B cell (primary cell): ENCODE measurements around the gene RPL37A. TPM values are rescaled to one million over a fixed set of nuclear protein-coding genes. Genes with fewer than 3 reads are reported as not detected.
A peak's percentile ranks its signal among the peaks of the same experiment; 100 is the strongest.

ENCODE experiments used
- ATAC-seq: fragments of 200-7000 bp; cut with Tn5 transposase; one replicate; pipeline ENCODE4 v1.10.0; 2021; ENCODE audit warnings: low read depth, mild to moderate bottlenecking, moderate number of reproducible peaks, moderate library complexity
- CTCF ChIA-PET: fragments of 350-600 bp; sonication (Branson Sonifier 250); formaldehyde crosslinking; loops from one replicate; lab custom pipeline; 2021; ENCODE audit warnings: antibody characterized with exemption, inconsistent platforms; lab: Charles Lee
- POLR2A ChIA-PET: fragments of 350-600 bp; sonication (Branson Sonifier 250); formaldehyde crosslinking; loops from one replicate; lab custom pipeline; 2021; ENCODE audit warnings: antibody characterized with exemption; lab: Charles Lee
- DNase-seq: peaks from one replicate; pipeline ENCODE4 v3.0.0; 2013
- H2AFZ ChIP-seq: 2 replicates; pipeline ENCODE4 v1.6.1; 2012; ENCODE audit warnings: mild to moderate bottlenecking, low read depth, low read length; ENCODE audit not compliant: insufficient read depth, poor library complexity, severe bottlenecking
- H3K27ac ChIP-seq, 2 donors: 1 replicate in 1 of 2; 2 replicates in 1 of 2; pipeline ENCODE4 v1.5.1; 2012 to 2013; ENCODE audit warnings: low read length in 2 of 2, mild to moderate bottlenecking in 2 of 2, moderate library complexity in 1 of 2
- H3K27me3 ChIP-seq, 4 experiments: fragments of 200-600 bp in 1 of 4; sonication (generic) in 1 of 4; replicated peaks in 1 of 4; 1 replicate in 2 of 4; 2 replicates in 2 of 4; pipeline versions ENCODE4 v1.6.1 to v1.7.0; 2013 to 2016; ENCODE audit warnings: low read length in 3 of 4, mild to moderate bottlenecking in 2 of 4, mixed read lengths in 1 of 4, moderate library complexity in 1 of 4; ENCODE audit not compliant: insufficient read depth in 4 of 4, control insufficient read depth in 3 of 4; ENCODE audit errors: control extremely low read depth in 1 of 4
- H3K36me3 ChIP-seq, 2 experiments: replicated peaks in 1 of 2; 1 replicate in 1 of 2; 2 replicates in 1 of 2; pipeline versions ENCODE4 v1.6.1 to v1.7.1; 2013; ENCODE audit warnings: low read length in 1 of 2; ENCODE audit not compliant: insufficient read depth in 2 of 2, control insufficient read depth in 1 of 2; ENCODE audit errors: control extremely low read depth in 1 of 2, extremely low read depth in 1 of 2
- H3K4me1 ChIP-seq, 2 donors: fragments of 200-600 bp in 1 of 2; sonication (generic) in 1 of 2; 1 replicate in 1 of 2; 2 replicates in 1 of 2; pipeline versions ENCODE4 v1.5.1 to v1.6.1; 2013 to 2017; ENCODE audit warnings: low read length in 2 of 2; ENCODE audit not compliant: control insufficient read depth in 2 of 2, insufficient read depth in 2 of 2
- H3K4me2 ChIP-seq: replicated peaks from 2 replicates; pipeline ENCODE3; 2012; ENCODE audit warnings: mild to moderate bottlenecking, low read depth, low read length; ENCODE audit not compliant: poor library complexity, severe bottlenecking
- H3K4me3 ChIP-seq, 5 experiments: fragments of 200-600 bp in 1 of 5; sonication (generic) in 1 of 5; 1 replicate in 3 of 5; 2 replicates in 2 of 5; pipeline versions ENCODE4 v1.5.1 to v1.7.0; 2011 to 2016; ENCODE audit warnings: low read length in 4 of 5, mild to moderate bottlenecking in 4 of 5, low read depth in 2 of 5, control low read depth in 1 of 5, moderate library complexity in 1 of 5; ENCODE audit not compliant: insufficient read depth in 1 of 5; ENCODE audit errors: control extremely low read depth in 1 of 5, extremely low read depth in 1 of 5
- H3K79me2 ChIP-seq: fragments of 200-600 bp; sonication (generic); one replicate; pipeline ENCODE4 v1.6.0; 2016; ENCODE audit warnings: low read length; ENCODE audit not compliant: control insufficient read depth, insufficient read depth
- H3K9ac ChIP-seq: fragments of 200-600 bp; sonication (generic); 2 replicates; pipeline ENCODE4 v1.6.1; 2017; ENCODE audit warnings: mild to moderate bottlenecking, low read length, moderate library complexity
- H3K9me3 ChIP-seq, 3 donors: one replicate each; pipeline versions ENCODE4 v1.6.1 to v1.7.1; 2013; ENCODE audit warnings: low read length in 2 of 3; ENCODE audit not compliant: control insufficient read depth in 2 of 3, insufficient read depth in 1 of 3; ENCODE audit errors: control extremely low read depth in 1 of 3
- H4K20me1 ChIP-seq: 2 replicates; pipeline ENCODE4 v1.6.0; 2012; ENCODE audit warnings: mild to moderate bottlenecking, low read length; ENCODE audit not compliant: insufficient read depth, control insufficient read depth, poor library complexity, severe bottlenecking
- H3K27ac Mint-ChIP-seq: one replicate; pipeline ENCODE4 v1.8.0; 2021; ENCODE audit warnings: mixed read lengths
- H3K27me3 Mint-ChIP-seq: one replicate; pipeline ENCODE4 v1.8.0; 2021; ENCODE audit warnings: mixed read lengths
- H3K4me1 Mint-ChIP-seq: one replicate; pipeline ENCODE4 v1.8.0; 2021; ENCODE audit warnings: mixed read lengths
- H3K4me3 Mint-ChIP-seq: one replicate; pipeline ENCODE4 v1.8.0; 2021; ENCODE audit warnings: mixed read lengths
- H3K9me3 Mint-ChIP-seq: one replicate; pipeline ENCODE4 v1.8.0; 2022; ENCODE audit warnings: mixed read lengths; ENCODE audit not compliant: insufficient read depth
- EZH2 ChIP-seq: IDR thresholded peaks from 2 replicates; pipeline ENCODE4 v1.6.1; 2012; ENCODE audit warnings: borderline replicate concordance, low read depth, mild to moderate bottlenecking, moderate library complexity, low read length; ENCODE audit not compliant: insufficient read depth, poor library complexity, severe bottlenecking
- WGBS: methylation state at CpG from one replicate; pipeline ENCODE4 v1.1.5; 2013; ENCODE audit warnings: missing lambda C conversion rate; ENCODE audit not compliant: insufficient coverage; 5-methylcytosine and 5-hydroxymethylcytosine counted together
- intact Hi-C: fragments of 100-400 bp; cut with micrococcal nuclease; formaldehyde crosslinking; loops from one replicate; pipeline ENCODE4 v1.10.0; 2022
- polyA minus RNA-seq: library from RNA; depleted of rRNA, polyadenylated mRNA; stranded (reverse); fragments of >200 nt; gene quantifications from 2 replicates; pipeline ENCODE4 v1.2.3, GENCODE V29; 2012
- polyA plus RNA-seq: library from polyadenylated mRNA; depleted of rRNA; stranded (reverse); fragments of >200 nt; gene quantifications from 2 replicates; pipeline ENCODE4 v1.2.3, GENCODE V29; 2012
- total RNA-seq, 2 donors: library from RNA; stranded (reverse); fragments of 120-200 nt in 1 of 2; gene quantifications; 1 replicate in 1 of 2; 2 replicates in 1 of 2; pipeline versions ENCODE4 v1.2.3 to v1.2.4, GENCODE V29; 2013 to 2022
- TF ChIP-seq, protein P1 (sequence below): fragments of 200-600 bp; IDR thresholded peaks from one replicate; pipeline ENCODE4 v1.8.0; 2022; ENCODE audit warnings: antibody characterized with exemption, mild to moderate bottlenecking

Gene RPL37A
- total RNA-seq (3,163 and 3,456 TPM in 2 replicates), polyA plus RNA-seq (1,571 and 2,183 TPM in 2 replicates), polyA minus RNA-seq (1,016 and 1,732 TPM in 2 replicates)
- total RNA-seq (2013) = 7,283 TPM

- Histone ChIP-seq H4K20me1 (peaks cover 41% of the 10 kb centered on the region), H3K4me3 (peak within 1 kb of the TSS; percentile 65 to 96 (median 92)), H3K27ac (peak within 1 kb of the TSS; percentile 79 to 92), H3K27me3 (no peaks in the 10 kb centered on the region), H3K4me1 (peaks cover 24 to 25% of the 10 kb centered on the region in 2 donors), H3K36me3 (peaks cover 4 to 44% of the 10 kb centered on the region in 2 experiments), H3K9me3 (no peaks in the 10 kb centered on the region), H3K79me2 (peaks cover 32% of the 10 kb centered on the region), H2AFZ (peak within 1 kb of the TSS; percentile 84), H3K9ac (peak within 1 kb of the TSS; percentile 98), H3K4me2 (peak within 1 kb of the TSS; percentile 68)
- peak; percentile 97 for ATAC-seq
- Mint-ChIP-seq H3K27me3 (no peaks in the 10 kb centered on the region), H3K4me3 (peak within 1 kb of the TSS; percentile 98), H3K9me3 (no peaks in the 10 kb centered on the region), H3K4me1 (peaks cover 67% of the 10 kb centered on the region), H3K27ac (peak within 1 kb of the TSS; percentile 97)
- intact Hi-C loops = loop anchor here (1.0 to 10.0 kb wide), 4 partner anchors 86 to 1186 kb away; partner anchors contain the start of genes ATIC, MREG and SMARCAL1
- DNase-seq = peak; percentile 94
- ChIA-PET POLR2A (interaction anchor here (0.7 to 2.3 kb wide), 4 partner anchors 84 to 417 kb away, joined by 3 to 13 read pairs (median 3); partner anchors contain the start of genes PECR, SMARCAL1 and TMEM169), CTCF (interaction anchor here (1.6 kb wide), 1 partner anchor 21 kb away, joined by 5 read pairs; no protein-coding TSS in a partner anchor)
- TF ChIP-seq, protein P1, sequence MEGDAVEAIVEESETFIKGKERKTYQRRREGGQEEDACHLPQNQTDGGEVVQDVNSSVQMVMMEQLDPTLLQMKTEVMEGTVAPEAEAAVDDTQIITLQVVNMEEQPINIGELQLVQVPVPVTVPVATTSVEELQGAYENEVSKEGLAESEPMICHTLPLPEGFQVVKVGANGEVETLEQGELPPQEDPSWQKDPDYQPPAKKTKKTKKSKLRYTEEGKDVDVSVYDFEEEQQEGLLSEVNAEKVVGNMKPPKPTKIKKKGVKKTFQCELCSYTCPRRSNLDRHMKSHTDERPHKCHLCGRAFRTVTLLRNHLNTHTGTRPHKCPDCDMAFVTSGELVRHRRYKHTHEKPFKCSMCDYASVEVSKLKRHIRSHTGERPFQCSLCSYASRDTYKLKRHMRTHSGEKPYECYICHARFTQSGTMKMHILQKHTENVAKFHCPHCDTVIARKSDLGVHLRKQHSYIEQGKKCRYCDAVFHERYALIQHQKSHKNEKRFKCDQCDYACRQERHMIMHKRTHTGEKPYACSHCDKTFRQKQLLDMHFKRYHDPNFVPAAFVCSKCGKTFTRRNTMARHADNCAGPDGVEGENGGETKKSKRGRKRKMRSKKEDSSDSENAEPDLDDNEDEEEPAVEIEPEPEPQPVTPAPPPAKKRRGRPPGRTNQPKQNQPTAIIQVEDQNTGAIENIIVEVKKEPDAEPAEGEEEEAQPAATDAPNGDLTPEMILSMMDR = no peak
- TF ChIP-seq EZH2 = no peak
- 1% methylated on average over 40 of the region's 54 CpGs for WGBS
Observed at GRCh38 chr2:216498379-216499352, at the start of gene RPL37A. RPL37A (plus strand) TSS chr2:216498844; CDS start chr2:216498875, 31 bp downstream.
